SJCRH30 (cell line): ENCODE results near the gene OBSCN. TPM values are rescaled to one million over a fixed set of nuclear protein-coding genes. Genes with fewer than 3 reads are reported as not detected.
"Not testable (repeated sequence)": the region's sequence is repeated elsewhere in the genome, so short reads cannot be mapped to it uniquely, and the experiment has no call there.

Experiments used
- DNase-seq, 2 experiments: peaks; one replicate each; pipeline ENCODE4 v3.0.0-alpha.2; 2015 to 2020
- H3K27ac ChIP-seq: fragments of 250-450 bp; sonication (Bioruptor Pico); 2 replicates; pipeline ENCODE4 v1.5.1; 2020; ENCODE audit warnings: mild to moderate bottlenecking, moderate library complexity
- H3K27me3 ChIP-seq: fragments of 250-450 bp; sonication (Bioruptor Pico); 2 replicates; pipeline ENCODE4 v1.5.1; 2020; ENCODE audit warnings: mild to moderate bottlenecking, moderate library complexity
- H3K36me3 ChIP-seq: fragments of 250-450 bp; sonication (Bioruptor Pico); 2 replicates; pipeline ENCODE4 v1.5.1; 2020; ENCODE audit warnings: mild to moderate bottlenecking, moderate library complexity
- H3K4me1 ChIP-seq: fragments of 250-450 bp; sonication (Bioruptor Pico); 2 replicates; pipeline ENCODE4 v1.5.1; 2020; ENCODE audit warnings: mild to moderate bottlenecking, moderate library complexity
- H3K4me3 ChIP-seq: fragments of 250-450 bp; sonication (Bioruptor Pico); 2 replicates; pipeline ENCODE4 v1.5.1; 2020; ENCODE audit warnings: mild to moderate bottlenecking, moderate library complexity
- H3K9me3 ChIP-seq: fragments of 250-450 bp; sonication (Bioruptor Pico); replicated peaks from 2 replicates; pipeline ENCODE4 v1.5.1; 2020; ENCODE audit warnings: mild to moderate bottlenecking, moderate library complexity
- total RNA-seq: library from RNA; depleted of rRNA; stranded (reverse); fragments of >200 nt; shearing (Covaris generic); gene quantifications from 2 replicates; pipeline ENCODE4 v1.2.3, GENCODE V29; 2014

The OBSCN gene
- total RNA-seq, 1 experiment from 2014 or later: 8.3 TPM

GRCh38 chr1:228176461-228177182, 31.2 kb upstream of the OBSCN start:
- Histone ChIP-seq H3K4me3 (no peak overlapping the region), H3K4me1 (no peaks in the 10 kb centered on the region), H3K27me3 (no peaks in the 10 kb centered on the region), H3K9me3 (no peaks in the 10 kb centered on the region), H3K27ac (no peak overlapping the region), H3K36me3 (no peaks in the 10 kb centered on the region)
- DNase-seq: no peak

- no peaks in the 10 kb centered on the region for H3K4me1 ChIP-seq
- no peaks in the 10 kb centered on the region for H3K27me3 ChIP-seq
- no peak overlapping the region for H3K27ac ChIP-seq
- H3K36me3 ChIP-seq: no peaks in the 10 kb centered on the region
- no peaks in the 10 kb centered on the region for H3K9me3 ChIP-seq
- H3K4me3 ChIP-seq: no peak overlapping the region
- no peak for DNase-seq
Observed at GRCh38 chr1:228177183-228177475, 30.7 kb upstream of the OBSCN start.

GRCh38 chr1:228177721-228178710, 29.8 kb upstream of the OBSCN start:
- Histone ChIP-seq H3K4me1 (no peaks in the 10 kb centered on the region), H3K27me3 (no peaks in the 10 kb centered on the region), H3K27ac (no peak overlapping the region), H3K36me3 (no peaks in the 10 kb centered on the region), H3K9me3 (no peaks in the 10 kb centered on the region), H3K4me3 (no peak overlapping the region)
- DNase-seq: no peak

DNA sequence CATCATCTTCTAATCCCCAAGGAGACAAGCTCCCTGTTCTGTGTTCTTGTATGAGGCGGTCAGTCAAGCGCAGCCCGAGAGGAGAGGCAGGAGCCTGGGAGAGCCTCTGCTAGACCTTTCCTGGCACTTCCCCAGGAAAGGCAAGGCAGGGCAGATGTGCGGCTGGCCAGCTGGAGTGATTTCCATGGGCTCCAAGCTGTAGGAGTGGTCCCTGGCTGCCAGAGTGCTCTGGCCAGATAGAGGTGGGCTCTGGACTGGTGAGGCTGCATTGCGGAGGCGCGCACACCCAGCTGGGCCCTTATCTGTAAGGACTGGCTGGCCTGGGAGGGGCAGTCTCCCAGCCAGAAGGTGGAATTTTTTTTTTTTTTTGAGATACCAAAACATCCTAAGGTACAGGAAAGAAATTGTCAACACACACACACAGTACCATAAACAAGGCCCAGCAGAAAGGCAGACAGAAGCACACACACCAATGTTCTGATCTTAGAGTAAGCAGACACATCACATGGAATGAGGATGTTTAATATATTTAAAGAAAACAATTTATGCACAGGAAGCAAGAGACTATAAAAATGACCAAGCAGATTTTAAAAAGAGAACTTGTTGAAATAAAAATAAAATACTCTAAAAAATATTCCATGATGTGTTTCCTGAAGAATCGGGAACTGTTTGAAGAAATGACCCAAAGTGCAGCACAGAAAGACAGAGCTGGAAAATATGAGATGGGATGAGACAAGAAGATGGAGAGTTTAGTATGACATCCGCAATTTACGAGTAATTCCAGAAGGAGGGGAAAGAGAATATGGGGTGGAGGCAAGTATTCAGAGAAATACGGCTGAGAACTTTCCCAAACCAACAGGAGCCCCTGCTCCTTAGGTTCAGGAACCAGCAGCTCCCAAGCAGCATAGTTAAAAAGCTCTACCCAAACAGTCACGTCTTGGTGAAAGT, 28.8 kb upstream of the OBSCN start:
- Histone ChIP-seq H3K9me3 (no peaks in the 10 kb centered on the region), H3K36me3 (no peaks in the 10 kb centered on the region), H3K4me1 (no peaks in the 10 kb centered on the region), H3K4me3 (no peak overlapping the region), H3K27me3 (no peaks in the 10 kb centered on the region), H3K27ac (no peak overlapping the region)
- DNase-seq: no peak

GRCh38 chr1:228180271-228180958, 27.4 kb upstream of the OBSCN start:
- no peak for DNase-seq
- Histone ChIP-seq H3K36me3 (no peaks in the 10 kb centered on the region), H3K27ac (no peak overlapping the region)

DNA sequence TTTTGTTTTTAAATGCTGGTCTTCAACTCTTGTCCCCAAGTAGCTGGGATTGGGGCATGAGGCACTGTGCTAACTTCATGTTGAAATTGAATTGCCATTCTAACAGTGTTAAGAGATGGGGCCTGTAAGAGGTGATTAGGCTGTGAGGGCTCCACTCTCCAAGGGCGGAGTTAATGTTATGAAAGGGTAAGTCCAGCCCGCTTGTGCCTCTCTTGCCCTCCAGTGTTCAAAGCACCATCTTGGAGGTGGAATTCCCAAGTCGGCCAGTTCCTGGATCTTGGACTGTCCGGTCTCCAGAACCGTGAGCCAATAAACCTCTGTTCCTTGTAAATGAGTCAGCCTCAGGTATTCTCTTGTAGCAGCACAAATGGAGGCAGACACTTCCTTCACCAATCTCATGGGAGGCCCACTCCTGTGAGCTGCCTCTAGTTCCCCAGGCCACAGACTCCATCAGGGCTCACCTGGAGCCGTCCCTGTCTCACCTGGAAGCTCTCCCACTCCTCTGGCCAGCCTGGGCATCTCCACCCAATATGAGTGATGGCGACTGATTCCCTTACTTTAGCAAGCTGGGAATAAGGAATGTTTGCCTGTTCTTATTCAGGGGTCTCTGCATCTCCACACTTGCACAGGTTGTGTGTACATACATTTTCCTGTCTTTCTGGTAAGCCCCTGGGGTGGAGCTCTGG, 26.7 kb upstream of the OBSCN start:
- no peaks in the 10 kb centered on the region for H3K4me1 ChIP-seq
- no peak for DNase-seq
- no peak overlapping the region for H3K4me3 ChIP-seq
- H3K27me3 ChIP-seq: no peaks in the 10 kb centered on the region
- H3K9me3 ChIP-seq: no peaks in the 10 kb centered on the region
- no peak overlapping the region for H3K27ac ChIP-seq
- no peaks in the 10 kb centered on the region for H3K36me3 ChIP-seq

More at GRCh38 chr1:228180271-228180958, 27.4 kb upstream of the OBSCN start:
- no peak overlapping the region for H3K4me3 ChIP-seq
- H3K9me3 ChIP-seq: no peaks in the 10 kb centered on the region
- no peaks in the 10 kb centered on the region for H3K27me3 ChIP-seq
- H3K4me1 ChIP-seq: no peaks in the 10 kb centered on the region

- Histone ChIP-seq H3K9me3 (no peaks in the 10 kb centered on the region), H3K4me1 (no peaks in the 10 kb centered on the region), H3K27me3 (no peaks in the 10 kb centered on the region), H3K36me3 (no peaks in the 10 kb centered on the region), H3K27ac (no peak overlapping the region), H3K4me3 (no peak overlapping the region)
- no peak for DNase-seq
Observed at GRCh38 chr1:228181645-228182034, 26.2 kb upstream of the OBSCN start.

- Histone ChIP-seq H3K27me3 (no peaks in the 10 kb centered on the region), H3K27ac (no peak overlapping the region), H3K9me3 (no peaks in the 10 kb centered on the region), H3K4me3 (no peak overlapping the region), H3K4me1 (no peaks in the 10 kb centered on the region), H3K36me3 (no peaks in the 10 kb centered on the region)
- no peak for DNase-seq
Observed at GRCh38 chr1:228182296-228183030, 25.4 kb upstream of the OBSCN start.

DNA sequence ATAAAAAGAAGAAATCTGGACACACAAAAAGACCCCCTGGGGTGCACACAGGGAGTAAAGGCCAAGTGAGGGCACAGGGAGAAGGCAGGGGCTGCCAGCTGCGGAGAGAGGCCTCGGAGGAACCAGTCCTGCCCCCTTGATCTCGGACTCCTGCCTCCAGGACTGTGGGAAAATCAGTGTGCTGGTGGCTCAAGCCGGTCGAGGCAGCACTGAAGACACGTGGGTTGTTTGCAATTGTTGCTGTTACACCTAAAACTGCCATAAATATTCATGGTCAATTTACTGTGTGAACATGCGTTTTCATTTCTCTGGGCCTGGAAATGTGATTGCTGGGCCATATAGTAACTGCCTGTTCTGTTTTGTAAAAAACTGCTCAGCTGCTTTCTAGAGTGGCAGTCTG, 23.7 kb upstream of the OBSCN start:
- Histone ChIP-seq H3K27ac (no peak overlapping the region), H3K9me3 (no peaks in the 10 kb centered on the region), H3K36me3 (no peaks in the 10 kb centered on the region), H3K4me1 (no peaks in the 10 kb centered on the region), H3K27me3 (no peaks in the 10 kb centered on the region), H3K4me3 (no peak overlapping the region)
- no peak for DNase-seq

GRCh38 chr1:228185641-228185965, 22.2 kb upstream of the OBSCN start:
- no peaks in the 10 kb centered on the region for H3K9me3 ChIP-seq
- H3K36me3 ChIP-seq: no peaks in the 10 kb centered on the region
- H3K27me3 ChIP-seq: no peaks in the 10 kb centered on the region
- DNase-seq: no peak
- no peak overlapping the region for H3K27ac ChIP-seq
- no peaks in the 10 kb centered on the region for H3K4me1 ChIP-seq
- no peak overlapping the region for H3K4me3 ChIP-seq

DNA sequence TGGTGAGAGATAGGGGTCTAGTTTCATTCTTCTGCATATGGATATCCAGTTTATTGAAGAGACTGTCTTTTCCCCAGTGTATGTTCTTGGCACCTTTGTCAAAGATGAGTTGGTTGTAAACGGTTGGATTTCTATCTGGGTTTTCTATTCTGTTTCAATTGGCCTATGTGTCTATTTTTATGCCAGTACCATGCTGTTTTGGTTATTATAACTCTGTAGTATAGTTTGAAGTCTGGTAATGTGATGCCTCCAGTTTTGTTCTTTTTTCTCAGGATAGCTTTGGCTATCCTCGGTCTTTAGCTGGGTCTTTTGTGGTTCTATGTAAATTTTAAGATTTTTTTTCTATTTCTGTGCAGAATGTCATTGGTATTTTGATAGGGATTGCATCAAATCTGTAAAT, 19.6 kb upstream of the OBSCN start:
- not testable (repeated sequence) for H3K27ac ChIP-seq, H3K36me3 ChIP-seq, H3K9me3 ChIP-seq, DNase-seq, H3K4me1 ChIP-seq, H3K4me3 ChIP-seq, H3K27me3 ChIP-seq

DNA sequence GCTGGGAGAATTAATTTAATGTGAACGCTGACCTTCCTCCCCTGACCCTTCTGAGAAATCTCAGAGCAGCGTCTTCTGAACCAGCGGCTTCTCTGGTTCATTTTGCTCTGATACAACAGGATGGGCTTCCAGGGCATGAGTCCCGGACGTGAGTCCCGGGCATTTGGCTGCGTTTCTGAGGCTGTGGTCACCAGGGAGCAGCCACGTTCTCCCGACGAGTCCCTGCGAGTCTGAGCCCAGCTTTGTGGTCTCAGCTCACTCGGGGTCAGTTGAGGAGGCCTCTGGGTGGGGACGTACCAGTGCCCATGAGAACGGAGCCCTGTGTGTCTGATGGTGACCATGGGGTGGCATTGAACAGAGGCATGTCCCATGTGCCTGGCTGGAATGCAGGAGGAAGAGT, 17.7 kb upstream of the OBSCN start:
- no peak for DNase-seq
- Histone ChIP-seq H3K27me3 (no peaks in the 10 kb centered on the region), H3K36me3 (no peaks in the 10 kb centered on the region), H3K9me3 (no peaks in the 10 kb centered on the region), H3K4me1 (no peaks in the 10 kb centered on the region), H3K4me3 (no peak overlapping the region), H3K27ac (no peak overlapping the region)

DNA sequence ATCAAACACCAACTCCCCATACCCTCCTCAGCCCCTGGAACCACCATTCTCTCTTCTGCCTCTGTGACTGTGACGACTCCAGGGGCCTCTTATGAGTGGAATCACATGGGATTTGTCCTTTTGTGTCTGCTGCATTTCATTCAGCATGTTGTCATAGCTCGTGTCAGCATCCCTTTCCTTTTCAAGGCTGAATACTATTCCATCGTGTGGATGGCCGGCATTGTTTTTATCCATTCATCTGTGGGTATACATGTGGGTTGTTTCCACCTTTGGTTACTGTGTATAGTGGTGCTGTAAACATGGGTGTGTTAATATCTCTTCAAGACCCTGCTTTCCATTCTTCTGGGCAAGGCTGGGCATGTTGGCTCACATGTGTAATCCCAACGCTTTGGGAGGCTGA, 17.1 kb upstream of the OBSCN start:
- Histone ChIP-seq H3K36me3 (no peaks in the 10 kb centered on the region), H3K4me3 (no peak overlapping the region), H3K27ac (no peak overlapping the region), H3K9me3 (no peaks in the 10 kb centered on the region), H3K27me3 (no peaks in the 10 kb centered on the region), H3K4me1 (no peaks in the 10 kb centered on the region)
- no peak for DNase-seq
